Measurements from ENCODE around the gene RNLS.

RNLS gene

GRCh38 chr10:88372051-88372715 is 210.9 kb downstream of the RNLS start:
- Histone ChIP-seq H3K4me1 (ENCODE audit: insufficient read depth, low read length, severe bottlenecking) (no peaks in the 10 kb centered on the region), H3F3A (ENCODE audit: insufficient read depth, low read length) (no peaks in the 10 kb centered on the region), H3K4me2 (ENCODE audit: low read length) (no peak overlapping the region), H2AFZ (ENCODE audit: low read length) (no peak overlapping the region), H3K79me2 (ENCODE audit: insufficient read depth, low read length) (no peaks in the 10 kb centered on the region), H3K9me3 (ENCODE audit: low read length) (no peaks in the 10 kb centered on the region), H3K9me2 (ENCODE audit: low read depth, low read length) (no peaks in the 10 kb centered on the region), H3K36me3 (ENCODE audit: insufficient read depth, low read length) (peaks cover 5% of the 10 kb centered on the region; the same call in 1 of the 2 replicates), H3K27ac (ENCODE audit: low read depth, low read length, poor library complexity, severe bottlenecking) (no peak overlapping the region), H3K27me3 (ENCODE audit: insufficient read depth, low read length) (no peaks in the 10 kb centered on the region), H3K4me3 (ENCODE audit: low read depth, low read length, poor library complexity, severe bottlenecking) (no peak overlapping the region), H3K9ac (ENCODE audit: low read length) (no peak overlapping the region), H4K20me1 (ENCODE audit: insufficient read depth, low read length) (no peaks in the 10 kb centered on the region)
- TF ChIP-seq CTCF (IDR thresholded peaks at IDR 0.05; ENCODE audit: low read length) (no peak), EZH2 (IDR thresholded peaks at IDR 0.05; ENCODE audit: borderline replicate concordance, low read length) (no peak)

GRCh38 chr10:88370713-88371112 is 212.4 kb downstream of the RNLS start:
- Histone ChIP-seq H2AFZ (ENCODE audit: low read length) (no peak overlapping the region), H3K4me2 (ENCODE audit: low read length) (no peak overlapping the region), H3K27ac (ENCODE audit: low read depth, low read length, poor library complexity, severe bottlenecking) (no peak overlapping the region), H3F3A (ENCODE audit: insufficient read depth, low read length) (no peaks in the 10 kb centered on the region), H3K27me3 (ENCODE audit: insufficient read depth, low read length) (no peaks in the 10 kb centered on the region), H3K9ac (ENCODE audit: low read length) (no peak overlapping the region), H3K36me3 (ENCODE audit: insufficient read depth, low read length) (peaks cover 5% of the 10 kb centered on the region; the same call in 1 of the 2 replicates), H3K9me3 (ENCODE audit: low read length) (no peaks in the 10 kb centered on the region), H3K79me2 (ENCODE audit: insufficient read depth, low read length) (no peaks in the 10 kb centered on the region), H4K20me1 (ENCODE audit: insufficient read depth, low read length) (no peaks in the 10 kb centered on the region), H3K4me3 (ENCODE audit: low read depth, low read length, poor library complexity, severe bottlenecking) (no peak overlapping the region), H3K4me1 (ENCODE audit: insufficient read depth, low read length, severe bottlenecking) (no peaks in the 10 kb centered on the region), H3K9me2 (ENCODE audit: low read depth, low read length) (no peaks in the 10 kb centered on the region)
- TF ChIP-seq EZH2 (IDR thresholded peaks at IDR 0.05; ENCODE audit: borderline replicate concordance, low read length) (no peak), CTCF (IDR thresholded peaks at IDR 0.05; ENCODE audit: low read length) (no peak)

GRCh38 chr10:88366772-88367171 is 216.3 kb downstream of the RNLS start:
- no peaks in the 10 kb centered on the region for H4K20me1 ChIP-seq (ENCODE audit: insufficient read depth, low read length)
- H3K4me3 ChIP-seq (ENCODE audit: low read depth, low read length, poor library complexity, severe bottlenecking): no peak overlapping the region

More at GRCh38 chr10:88366772-88367171, 216.3 kb downstream of the RNLS start:
- Histone ChIP-seq H3K79me2 (ENCODE audit: insufficient read depth, low read length) (no peaks in the 10 kb centered on the region), H3F3A (ENCODE audit: insufficient read depth, low read length) (no peaks in the 10 kb centered on the region), H3K27ac (ENCODE audit: low read depth, low read length, poor library complexity, severe bottlenecking) (no peak overlapping the region), H3K4me1 (ENCODE audit: insufficient read depth, low read length, severe bottlenecking) (no peaks in the 10 kb centered on the region), H3K9ac (ENCODE audit: low read length) (no peak overlapping the region), H3K9me2 (ENCODE audit: low read depth, low read length) (no peaks in the 10 kb centered on the region), H3K4me2 (ENCODE audit: low read length) (no peak overlapping the region), H2AFZ (ENCODE audit: low read length) (no peak overlapping the region), H3K9me3 (ENCODE audit: low read length) (no peaks in the 10 kb centered on the region), H3K27me3 (ENCODE audit: insufficient read depth, low read length) (no peaks in the 10 kb centered on the region), H3K36me3 (ENCODE audit: insufficient read depth, low read length) (no peaks in the 10 kb centered on the region; the same call in 1 of the 2 replicates)
- TF ChIP-seq CTCF (IDR thresholded peaks at IDR 0.05; ENCODE audit: low read length) (no peak), EZH2 (IDR thresholded peaks at IDR 0.05; ENCODE audit: borderline replicate concordance, low read length) (no peak)

Data from OCI-LY1 (cell line).